GM12878 (cell line): Measurements from ENCODE around the gene CHCHD2.

Experiments
- ATF3 ChIP-seq: IDR thresholded peaks from 2 replicates; pipeline ENCODE4 v1.6.1; 2011; ENCODE audit warnings: low read depth, mild to moderate bottlenecking, low read length, moderate library complexity, borderline replicate concordance; ENCODE audit errors: extremely low read depth
- CBX3 ChIP-seq: fragments of 200-600 bp; sonication (generic); IDR thresholded peaks from 2 replicates; pipeline ENCODE4 v1.6.1; 2016; ENCODE audit warnings: low read depth, borderline replicate concordance
- CTCF ChIP-seq, 3 experiments: IDR thresholded peaks in 2 of 3; conservative IDR thresholded peaks in 1 of 3; 2 replicates each; pipeline ENCODE4 v1.5.1; 2011; ENCODE audit warnings: low read depth in 3 of 3, low read length in 3 of 3, mild to moderate bottlenecking in 3 of 3, control low read depth in 2 of 3, moderate library complexity in 2 of 3, inconsistent platforms in 1 of 3, mixed read lengths in 1 of 3; ENCODE audit not compliant: control insufficient read depth in 2 of 3, insufficient read depth in 1 of 3; ENCODE audit errors: extremely low read depth in 1 of 3
- EZH2 ChIP-seq: IDR thresholded peaks from 2 replicates; pipeline ENCODE4 v1.6.1; 2012; ENCODE audit warnings: low read depth, mild to moderate bottlenecking, control low read depth, inconsistent platforms, low read length, borderline replicate concordance; ENCODE audit not compliant: control insufficient read depth
- IKZF1 ChIP-seq: fragments of 450-650 bp; conservative IDR thresholded peaks from 2 replicates; pipeline ENCODE4 v1.6.1; 2017; ENCODE audit warnings: antibody characterized with exemption, mild to moderate bottlenecking
- KDM1A ChIP-seq: fragments of 200-600 bp; sonication (generic); IDR thresholded peaks from 2 replicates; pipeline ENCODE4 v1.6.1; 2016; ENCODE audit warnings: borderline replicate concordance
- MXI1 ChIP-seq: fragments of 150-350 bp; IDR thresholded peaks from 2 replicates; pipeline ENCODE4 v1.6.1; 2011; ENCODE audit warnings: low read depth, mild to moderate bottlenecking, inconsistent platforms, low read length, improper control_type of control experiment
- NFIC ChIP-seq: IDR thresholded peaks from 2 replicates; pipeline ENCODE4 v1.6.1; 2012; ENCODE audit warnings: low read depth, mild to moderate bottlenecking, inconsistent platforms, low read length, moderate library complexity
- POLR2A ChIP-seq: IDR thresholded peaks from 2 replicates; pipeline ENCODE4 v1.6.1; 2011; ENCODE audit warnings: low read depth, mild to moderate bottlenecking, low read length
- PRDM15 ChIP-seq: fragments of 450-650 bp; formaldehyde crosslinking; IDR thresholded peaks from 2 replicates; pipeline ENCODE4 v1.4.0; 2020; ENCODE audit warnings: mild to moderate bottlenecking, moderate library complexity
- REST ChIP-seq: IDR thresholded peaks from 2 replicates; pipeline ENCODE4 v1.6.1; 2012; ENCODE audit warnings: mild to moderate bottlenecking, low read depth, low read length
- STAT1 ChIP-seq: fragments of 450-650 bp; conservative IDR thresholded peaks from 2 replicates; pipeline ENCODE4 v1.6.1; 2014; ENCODE audit warnings: antibody characterized with exemption, mild to moderate bottlenecking
- TARDBP ChIP-seq: IDR thresholded peaks from 2 replicates; pipeline ENCODE4 v1.6.1; 2016; ENCODE audit warnings: borderline replicate concordance

- TF ChIP-seq CTCF (IDR thresholded peaks at IDR 0.05 in 2 of 3, conservative IDR thresholded peaks at IDR 0.05 in 1 of 3; ENCODE audit: control insufficient read depth in 2 of 3, extremely low read depth in 1 of 3, insufficient read depth in 1 of 3, low read depth in 3 of 3, low read length in 3 of 3) (no peak), CBX3 (no peak), REST (no peak), TARDBP (no peak), POLR2A (no peak), MXI1 (no peak), PRDM15 (CRISPR knock-in tag) (no peak), IKZF1 (no peak), NFIC (no peak), EZH2 (no peak), STAT1 (no peak), KDM1A (no peak), ATF3 (no peak)
Observed at GRCh38 chr7:56087445-56087844, 18.8 kb downstream of the CHCHD2 start.
